AG04450 (cell line): ENCODE data around the gene CHMP5. TPM values are rescaled to one million over a fixed set of nuclear protein-coding genes. Genes with fewer than 3 reads are reported as not detected.

Source experiments
- CTCF ChIA-PET: fragments of 300-600, 350-600 bp; formaldehyde crosslinking; extraction: SDS; loops from one replicate; lab custom pipeline; 2022; ENCODE audit warnings: antibody characterized with exemption, inconsistent platforms; lab: Charles Lee
- POLR2A ChIA-PET: fragments of 350-600 bp; formaldehyde crosslinking; extraction: SDS; loops from one replicate; lab custom pipeline; 2021; ENCODE audit warnings: antibody characterized with exemption, inconsistent platforms; lab: Yijun Ruan, JAX
- DNase-seq: peaks from one replicate; pipeline ENCODE4 v3.0.0-alpha.2; 2011; ENCODE audit warnings: low read depth, low spot score
- H3K27ac ChIP-seq: one replicate; pipeline ENCODE4 v1.5.1; 2012; ENCODE audit warnings: low read depth, low read length, control low read depth
- H3K27me3 ChIP-seq: one replicate; pipeline ENCODE4 v1.6.0; 2012; ENCODE audit warnings: low read length; ENCODE audit not compliant: control insufficient read depth, insufficient read depth
- H3K4me3 ChIP-seq: 2 replicates; pipeline ENCODE4 v1.5.1; 2011; ENCODE audit warnings: mild to moderate bottlenecking, low read depth, low read length, control low read depth
- H3K9me3 ChIP-seq: 2 replicates; pipeline ENCODE4 v1.5.1; 2012; ENCODE audit warnings: low read length; ENCODE audit not compliant: control insufficient read depth, insufficient read depth
- CTCF ChIP-seq: IDR thresholded peaks from 2 replicates; pipeline ENCODE4 v1.5.1; 2011; ENCODE audit warnings: low read depth, low read length, control low read depth, inconsistent platforms
- polyA plus RNA-seq: library from polyadenylated mRNA; depleted of rRNA; stranded (reverse); fragments of >200 nt; gene quantifications from 2 replicates; pipeline ENCODE4 v1.2.3, GENCODE V29; 2011; rRNA removed

Gene CHMP5
- polyA plus RNA-seq, 1 experiment = 144 TPM

GRCh38 chr9:33331377-33331891 is 66.6 kb downstream of the CHMP5 start:
- ChIA-PET POLR2A (interaction anchor here (0.7 to 2.7 kb wide), 2 partner anchors 11 to 288 kb away, joined by 3 to 21 read pairs; no protein-coding TSS in a partner anchor), CTCF (interaction anchor here (1.5 to 4.1 kb wide), 2 partner anchors 43 to 122 kb away, joined by 3 to 27 read pairs; no protein-coding TSS in a partner anchor)
- no peak overlapping the region for H3K27ac ChIP-seq
- H3K9me3 ChIP-seq = no peaks in the 10 kb centered on the region
- no peak for TF ChIP-seq CTCF
- H3K27me3 ChIP-seq = no peaks in the 10 kb centered on the region
- DNase-seq = no peak
- no peak overlapping the region for H3K4me3 ChIP-seq

Other genes starting within 250 kb of the CHMP5 start
- gene DNAJA1, start 239.8 kb upstream of the CHMP5 start, polyA plus RNA-seq = 180 and 237 TPM in 2 replicates
- gene SMU1, start 188.4 kb upstream of the CHMP5 start, polyA plus RNA-seq = 17.1 and 19.6 TPM in 2 replicates
- 55.3 and 57.0 TPM in 2 replicates for gene B4GALT1, start 97.7 kb upstream of the CHMP5 start, polyA plus RNA-seq
- gene SPINK4, start 24.9 kb upstream of the CHMP5 start, polyA plus RNA-seq = not detected in 2 replicates
- 26.4 and 31.7 TPM in 2 replicates for gene BAG1, start 341 bp upstream of the CHMP5 start, polyA plus RNA-seq
- 35.9 and 39.2 TPM in 2 replicates for gene NFX1, start 25.5 kb downstream of the CHMP5 start, polyA plus RNA-seq
- gene AQP7, start 137.5 kb downstream of the CHMP5 start, polyA plus RNA-seq = 0.11 and 0.33 TPM in 2 replicates
- gene AQP3, start 182.5 kb downstream of the CHMP5 start, polyA plus RNA-seq = 10.6 and 12.4 TPM in 2 replicates
- 34.7 and 42.6 TPM in 2 replicates for gene NOL6, start 208.9 kb downstream of the CHMP5 start, polyA plus RNA-seq